Measurements from ENCODE around the gene FOXO4.

FOXO4 gene

DNA sequence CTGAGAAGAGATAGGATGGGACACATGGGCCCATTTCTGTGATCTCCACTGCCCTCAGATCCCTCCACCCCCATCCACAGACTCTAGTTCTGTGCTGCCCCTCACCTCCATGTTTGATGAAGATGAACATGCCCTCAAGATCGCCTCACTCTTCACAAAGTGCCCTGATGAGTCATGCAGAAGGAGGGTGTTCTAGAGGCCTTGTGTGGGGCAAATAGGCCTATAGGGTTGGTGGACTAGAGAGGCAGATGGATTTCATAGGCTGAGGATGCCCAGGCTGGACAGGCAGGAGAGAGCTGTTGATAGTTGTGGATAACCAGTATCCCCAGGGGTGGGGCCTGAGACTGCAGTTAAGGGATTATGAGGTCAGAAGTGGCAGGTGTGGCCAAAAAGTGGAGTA is 10.8 kb downstream of the FOXO4 start, which contains the start of gene CXorf65:
CXorf65 (minus strand) TSS at position 314 of the 400 bp plus-strand sequence; CDS start at position 130, 184 bp downstream.
- TF ChIP-seq, protein P1, sequence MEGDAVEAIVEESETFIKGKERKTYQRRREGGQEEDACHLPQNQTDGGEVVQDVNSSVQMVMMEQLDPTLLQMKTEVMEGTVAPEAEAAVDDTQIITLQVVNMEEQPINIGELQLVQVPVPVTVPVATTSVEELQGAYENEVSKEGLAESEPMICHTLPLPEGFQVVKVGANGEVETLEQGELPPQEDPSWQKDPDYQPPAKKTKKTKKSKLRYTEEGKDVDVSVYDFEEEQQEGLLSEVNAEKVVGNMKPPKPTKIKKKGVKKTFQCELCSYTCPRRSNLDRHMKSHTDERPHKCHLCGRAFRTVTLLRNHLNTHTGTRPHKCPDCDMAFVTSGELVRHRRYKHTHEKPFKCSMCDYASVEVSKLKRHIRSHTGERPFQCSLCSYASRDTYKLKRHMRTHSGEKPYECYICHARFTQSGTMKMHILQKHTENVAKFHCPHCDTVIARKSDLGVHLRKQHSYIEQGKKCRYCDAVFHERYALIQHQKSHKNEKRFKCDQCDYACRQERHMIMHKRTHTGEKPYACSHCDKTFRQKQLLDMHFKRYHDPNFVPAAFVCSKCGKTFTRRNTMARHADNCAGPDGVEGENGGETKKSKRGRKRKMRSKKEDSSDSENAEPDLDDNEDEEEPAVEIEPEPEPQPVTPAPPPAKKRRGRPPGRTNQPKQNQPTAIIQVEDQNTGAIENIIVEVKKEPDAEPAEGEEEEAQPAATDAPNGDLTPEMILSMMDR (IDR thresholded peaks at IDR 0.05; ENCODE audit: insufficient read depth, low read length, poor library complexity, severe bottlenecking), result no peak
- no peak for DNase-seq (ENCODE audit: extremely low read depth, insufficient read length)
- no peak within 1 kb of the TSS for H3K4me3 ChIP-seq (replicated peaks; ENCODE audit: low read depth, low read length)
- H3K27me3 ChIP-seq (replicated peaks; ENCODE audit: control insufficient read depth, insufficient read depth, low read length), result no peaks in the 10 kb centered on the region
- H3K36me3 ChIP-seq (ENCODE audit: control insufficient read depth, insufficient read depth, low read length), result peaks cover 12% of the 10 kb centered on the region

DNA sequence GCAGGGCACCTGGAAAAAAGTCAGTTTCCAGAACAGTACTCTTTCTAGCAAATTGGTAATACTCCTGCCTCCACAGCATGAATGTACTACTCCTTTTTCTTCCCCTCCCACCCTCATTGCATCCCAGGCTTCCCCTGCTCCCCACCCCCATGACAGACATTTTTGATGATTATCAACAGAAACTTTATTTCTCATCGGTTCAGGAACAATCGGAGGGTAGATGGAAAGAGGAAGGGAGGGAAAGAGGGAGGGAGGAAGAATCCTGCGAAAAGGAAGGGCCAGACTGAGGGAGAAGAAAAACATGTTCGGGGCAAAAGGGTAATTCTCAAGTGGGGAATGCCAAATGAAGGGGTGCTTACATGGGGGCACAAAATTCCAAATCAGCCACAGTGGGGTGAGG is 11.6 kb downstream of the FOXO4 start:
- no peaks in the 10 kb centered on the region for H3K27me3 ChIP-seq (replicated peaks; ENCODE audit: control insufficient read depth, insufficient read depth, low read length)
- TF ChIP-seq, protein P1 (IDR thresholded peaks at IDR 0.05; ENCODE audit: insufficient read depth, low read length, poor library complexity, severe bottlenecking), result no peak
- peaks cover 12% of the 10 kb centered on the region for H3K36me3 ChIP-seq (ENCODE audit: control insufficient read depth, insufficient read depth, low read length)
- H3K4me3 ChIP-seq (replicated peaks; ENCODE audit: low read depth, low read length), result no peak overlapping the region
- no peak for DNase-seq (ENCODE audit: extremely low read depth, insufficient read length)

DNA sequence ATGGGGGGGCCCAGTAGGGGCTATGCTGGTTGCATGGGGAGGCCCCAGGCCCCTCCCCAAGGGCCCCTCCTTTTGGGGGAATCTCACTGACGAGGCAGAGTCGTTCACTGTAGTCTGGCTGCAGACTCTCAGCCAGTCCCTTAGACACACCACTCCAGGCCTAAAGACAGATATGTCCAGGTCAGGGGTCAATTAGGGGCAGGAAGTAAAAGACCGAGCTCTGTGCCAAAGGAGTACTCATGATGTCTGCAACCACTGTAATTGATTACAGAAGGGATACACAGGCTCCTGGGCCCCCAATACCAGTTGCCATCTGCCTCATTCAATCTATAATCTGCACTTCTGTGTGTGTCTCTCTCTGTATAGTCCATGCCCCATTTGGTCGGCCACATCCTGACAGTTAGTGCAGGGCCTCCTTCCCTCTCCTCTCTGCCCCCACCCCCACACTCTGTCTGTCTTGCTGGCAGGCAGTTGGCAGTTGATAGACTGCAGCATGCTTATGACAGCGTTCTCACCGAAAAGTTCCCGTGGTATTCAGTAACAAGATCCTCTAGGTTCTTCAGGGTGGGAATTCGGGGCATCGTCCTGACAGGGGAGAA is 12.2 kb downstream of the FOXO4 start:
- TF ChIP-seq, protein P1 (IDR thresholded peaks at IDR 0.05; ENCODE audit: insufficient read depth, low read length, poor library complexity, severe bottlenecking), result no peak
- no peak overlapping the region; the same call in 1 of the 2 replicates for H3K4me3 ChIP-seq (replicated peaks; ENCODE audit: low read depth, low read length)
- H3K27me3 ChIP-seq (replicated peaks; ENCODE audit: control insufficient read depth, insufficient read depth, low read length), result no peaks in the 10 kb centered on the region
- no peak for DNase-seq (ENCODE audit: extremely low read depth, insufficient read length)
- peaks cover 12% of the 10 kb centered on the region for H3K36me3 ChIP-seq (ENCODE audit: control insufficient read depth, insufficient read depth, low read length)

DNA sequence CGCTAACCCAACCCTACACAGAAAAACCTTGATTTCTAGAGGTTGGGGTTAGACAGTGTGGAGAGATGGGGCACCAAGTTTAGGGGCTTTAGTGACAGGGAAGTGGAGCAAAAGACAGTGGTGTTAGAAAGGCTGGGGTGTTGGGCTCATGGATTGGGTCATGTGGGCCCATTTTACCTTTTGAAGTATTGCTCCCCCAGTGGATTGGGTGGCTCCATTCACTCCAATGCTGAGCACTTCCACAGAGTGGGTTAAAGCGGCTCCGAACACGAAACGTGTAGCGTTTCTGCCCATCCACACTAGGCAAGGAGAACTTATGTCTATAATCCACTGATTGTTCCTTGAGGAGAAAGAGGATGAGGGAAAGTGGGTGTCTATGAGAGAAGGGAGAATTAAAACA is 13.4 kb downstream of the FOXO4 start:
- no peaks in the 10 kb centered on the region for H3K27me3 ChIP-seq (replicated peaks; ENCODE audit: control insufficient read depth, insufficient read depth, low read length)
- peaks cover 12% of the 10 kb centered on the region for H3K36me3 ChIP-seq (ENCODE audit: control insufficient read depth, insufficient read depth, low read length)
- TF ChIP-seq, protein P1 (IDR thresholded peaks at IDR 0.05; ENCODE audit: insufficient read depth, low read length, poor library complexity, severe bottlenecking), result no peak
- no peak for DNase-seq (ENCODE audit: extremely low read depth, insufficient read length)
- peak overlapping the region; percentile 85 for H3K4me3 ChIP-seq (replicated peaks; ENCODE audit: low read depth, low read length)

DNA sequence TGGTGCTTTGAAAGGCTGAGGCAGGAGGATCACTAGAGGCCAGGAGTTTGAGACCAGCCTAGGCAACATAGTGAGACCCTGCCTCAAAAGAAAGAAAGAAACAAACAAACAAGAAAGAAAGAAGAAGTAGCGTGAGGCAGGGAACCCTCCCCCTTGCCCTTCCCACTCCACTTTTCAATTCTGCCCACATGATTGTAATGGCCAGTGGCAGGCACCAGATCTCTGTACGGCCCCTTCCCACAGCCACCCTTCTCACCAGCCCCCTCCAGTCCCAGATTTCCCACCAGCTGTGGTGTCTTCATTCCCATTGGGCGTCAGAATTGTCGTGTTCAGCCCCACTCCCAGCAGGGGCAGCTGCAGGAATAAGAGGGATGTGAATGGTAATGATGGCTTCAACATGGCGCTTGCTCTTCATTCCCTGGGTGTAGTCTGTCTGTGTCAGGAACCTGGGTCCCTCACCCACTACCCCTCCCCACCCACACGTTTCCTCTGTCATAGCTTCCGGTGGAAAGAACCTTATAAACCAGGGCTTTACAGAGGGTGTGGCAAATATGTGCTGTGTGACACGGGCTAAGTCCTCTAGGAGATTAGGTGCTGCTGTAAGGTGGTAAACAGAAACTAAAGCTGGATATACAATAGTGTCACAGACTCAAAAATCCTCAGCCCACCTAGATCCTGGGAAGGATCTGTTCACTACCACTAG is 15.6 kb downstream of the FOXO4 start, which contains the start of gene IL2RG:
IL2RG (minus strand) TSS at position 437 of the 703 bp plus-strand sequence; CDS start at position 399, 38 bp downstream.
- DNase-seq (ENCODE audit: extremely low read depth, insufficient read length), result peak; percentile 75
- Histone ChIP-seq H3K4me3 (replicated peaks; ENCODE audit: low read depth, low read length) (peak within 1 kb of the TSS; percentile 85), H3K36me3 (ENCODE audit: control insufficient read depth, insufficient read depth, low read length) (peaks cover 10% of the 10 kb centered on the region), H3K27me3 (replicated peaks; ENCODE audit: control insufficient read depth, insufficient read depth, low read length) (no peaks in the 10 kb centered on the region)
- TF ChIP-seq, protein P1 (IDR thresholded peaks at IDR 0.05; ENCODE audit: insufficient read depth, low read length, poor library complexity, severe bottlenecking), result no peak

Measured in GM06990 (cell line).